Astrocyte (in vitro differentiated cells and primary cell): ENCODE results near the gene SGCE.

Source experiments
- EZH2 ChIP-seq: IDR thresholded peaks from 2 replicates; pipeline ENCODE4 v1.6.1; 2012; ENCODE audit warnings: mild to moderate bottlenecking, low read length, inconsistent platforms; ENCODE audit not compliant: insufficient read depth
- TF ChIP-seq, protein P1 (sequence below): IDR thresholded peaks from 2 replicates; pipeline ENCODE4 v1.5.1; 2011; ENCODE audit warnings: low read depth, mild to moderate bottlenecking, inconsistent platforms, low read length, moderate library complexity; ENCODE audit not compliant: insufficient read depth

DNA sequence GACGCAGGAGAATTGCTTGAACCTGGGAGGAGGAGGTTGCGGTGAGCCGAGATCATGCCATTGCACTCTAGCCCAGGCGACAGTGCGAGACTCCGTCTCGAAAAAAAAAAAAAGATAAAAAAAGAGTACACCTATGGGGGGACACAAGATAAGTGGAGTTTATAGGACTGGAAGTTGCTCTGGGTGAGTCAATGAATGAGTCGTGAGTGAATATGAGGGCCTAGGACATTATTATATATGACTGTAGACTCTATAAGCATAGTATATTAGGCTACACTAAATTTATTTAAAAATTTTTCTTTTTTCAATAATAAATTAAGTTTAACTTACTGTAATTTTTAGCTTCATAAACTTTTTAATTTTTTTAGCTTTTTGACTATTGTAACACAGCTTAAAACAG, 19.4 kb upstream of the SGCE start:
- TF ChIP-seq, protein P1, sequence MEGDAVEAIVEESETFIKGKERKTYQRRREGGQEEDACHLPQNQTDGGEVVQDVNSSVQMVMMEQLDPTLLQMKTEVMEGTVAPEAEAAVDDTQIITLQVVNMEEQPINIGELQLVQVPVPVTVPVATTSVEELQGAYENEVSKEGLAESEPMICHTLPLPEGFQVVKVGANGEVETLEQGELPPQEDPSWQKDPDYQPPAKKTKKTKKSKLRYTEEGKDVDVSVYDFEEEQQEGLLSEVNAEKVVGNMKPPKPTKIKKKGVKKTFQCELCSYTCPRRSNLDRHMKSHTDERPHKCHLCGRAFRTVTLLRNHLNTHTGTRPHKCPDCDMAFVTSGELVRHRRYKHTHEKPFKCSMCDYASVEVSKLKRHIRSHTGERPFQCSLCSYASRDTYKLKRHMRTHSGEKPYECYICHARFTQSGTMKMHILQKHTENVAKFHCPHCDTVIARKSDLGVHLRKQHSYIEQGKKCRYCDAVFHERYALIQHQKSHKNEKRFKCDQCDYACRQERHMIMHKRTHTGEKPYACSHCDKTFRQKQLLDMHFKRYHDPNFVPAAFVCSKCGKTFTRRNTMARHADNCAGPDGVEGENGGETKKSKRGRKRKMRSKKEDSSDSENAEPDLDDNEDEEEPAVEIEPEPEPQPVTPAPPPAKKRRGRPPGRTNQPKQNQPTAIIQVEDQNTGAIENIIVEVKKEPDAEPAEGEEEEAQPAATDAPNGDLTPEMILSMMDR = no peak
- no peak for TF ChIP-seq EZH2
